Panc1 (cell line): ENCODE results near the gene OSBPL10. TPM values are rescaled to one million over a fixed set of nuclear protein-coding genes. Genes with fewer than 3 reads are reported as not detected.

Source experiments
- ATAC-seq: fragments of 200-7000 bp; cut with Tn5 transposase; 2 replicates; pipeline ENCODE4 v1.9.1; 2020; ENCODE audit warnings: mild to moderate bottlenecking, moderate library complexity
- BruUV-seq: library from RNA; stranded (reverse); fragments of 400-500 nt; replicated peaks from 2 replicates; lab custom pipeline; 2021; lab: Mats Ljungman, UMichigan
- CTCF ChIA-PET: fragments of 300-600 bp; sonication (Branson Sonifier 250); formaldehyde crosslinking; loops from one replicate; lab custom pipeline; 2022; ENCODE audit warnings: antibody characterized with exemption; lab: Charles Lee
- POLR2A ChIA-PET: fragments of 300-600 bp; sonication (Branson Sonifier 250); formaldehyde crosslinking; loops from one replicate; lab custom pipeline; 2022; ENCODE audit warnings: antibody characterized with exemption; lab: Charles Lee
- DNase-seq: peaks from one replicate; pipeline ENCODE4 v3.0.0-alpha.2; 2010; ENCODE audit warnings: low read depth, low spot score
- H3K27ac ChIP-seq: 2 replicates; pipeline ENCODE4 v1.5.1; 2011; ENCODE audit warnings: mild to moderate bottlenecking, low read length, inconsistent platforms
- H3K27me3 ChIP-seq: fragments of 200-500 bp; sonication (Bioruptor generic); 2 replicates; pipeline ENCODE4 v1.6.0; 2014; ENCODE audit warnings: low read length, inconsistent platforms; ENCODE audit not compliant: control insufficient read depth, insufficient read depth
- H3K36me3 ChIP-seq: fragments of 200-500 bp; sonication (Bioruptor generic); 2 replicates; pipeline ENCODE4 v1.5.1; 2014; ENCODE audit warnings: inconsistent platforms, mild to moderate bottlenecking, low read length, moderate library complexity; ENCODE audit not compliant: control insufficient read depth, insufficient read depth
- H3K4me1 ChIP-seq: 2 replicates; pipeline ENCODE4 v1.5.1; 2011; ENCODE audit warnings: inconsistent platforms, mild to moderate bottlenecking, low read length, moderate library complexity; ENCODE audit not compliant: control insufficient read depth, insufficient read depth
- H3K4me3 ChIP-seq, 2 experiments: 2 replicates each; pipeline ENCODE4 v1.5.1; 2011 to 2012; ENCODE audit warnings: low read depth in 2 of 2, low read length in 2 of 2, mild to moderate bottlenecking in 2 of 2, inconsistent platforms in 1 of 2, moderate library complexity in 1 of 2
- H3K9me3 ChIP-seq: fragments of 200-500 bp; sonication (Bioruptor generic); 2 replicates; pipeline ENCODE4 v1.5.1; 2014; ENCODE audit warnings: low read depth, mild to moderate bottlenecking, inconsistent platforms, low read length, moderate library complexity; ENCODE audit not compliant: control insufficient read depth, insufficient read depth
- CTCF ChIP-seq: fragments of 450-650 bp; IDR thresholded peaks from 2 replicates; pipeline ENCODE4 v1.5.1; 2017; ENCODE audit warnings: mild to moderate bottlenecking
- POLR2AphosphoS5 ChIP-seq: IDR thresholded peaks from 2 replicates; pipeline ENCODE4 v1.6.1; 2012; ENCODE audit warnings: mild to moderate bottlenecking, low read depth, low read length, moderate library complexity
- REST ChIP-seq, 2 experiments: IDR thresholded peaks; 2 replicates each; pipeline ENCODE4 v1.6.1; 2011 to 2012; ENCODE audit warnings: low read depth in 2 of 2, control low read depth in 1 of 2, low read length in 1 of 2, mild to moderate bottlenecking in 1 of 2, moderate library complexity in 1 of 2; ENCODE audit not compliant: insufficient read depth in 1 of 2
- SIN3A ChIP-seq: IDR thresholded peaks from 2 replicates; pipeline ENCODE4 v1.6.1; 2012; ENCODE audit warnings: low read depth, mild to moderate bottlenecking, low read length, moderate library complexity, borderline replicate concordance; ENCODE audit not compliant: insufficient read depth
- TCF7L2 ChIP-seq: IDR thresholded peaks from 2 replicates; pipeline ENCODE4 v1.6.1; 2011; ENCODE audit warnings: mild to moderate bottlenecking, low read depth, low read length, inconsistent platforms
- in situ Hi-C: cut with HindIII; loops from 2 replicates; pipeline ENCODE4 v1.10.0; 2016; ENCODE audit warnings: low sequenced_read_pairs, low pct_unique_long_range_greater_than_20kb
- intact Hi-C: fragments of 100-400 bp; cut with micrococcal nuclease; formaldehyde crosslinking; loops from one replicate; pipeline ENCODE4 v1.10.0; 2022; ENCODE audit not compliant: unreplicated experiment
- total RNA-seq: library from RNA; stranded (reverse); gene quantifications from one replicate; pipeline ENCODE4 v1.2.1, GENCODE V29; 2021; ENCODE audit not compliant: unreplicated experiment

The OSBPL10 gene
- total RNA-seq, 1 experiment from 2014 or later = 88.1 TPM

GRCh38 chr3:31921837-31922236 lies 59.2 kb downstream of the OSBPL10 start:
- no peak for ATAC-seq
- peaks cover 36% of the 10 kb centered on the region for H3K4me1 ChIP-seq
- no peak overlapping the region for H3K27ac ChIP-seq
- H3K36me3 ChIP-seq = no peaks in the 10 kb centered on the region
- no peak for TF ChIP-seq REST (IDR thresholded peaks at IDR 0.05; ENCODE audit: insufficient read depth in 1 of 2, low read depth in 2 of 2, low read length in 1 of 2)
- no peak for TF ChIP-seq TCF7L2
- BruUV-seq = no TSS peak
- POLR2A ChIA-PET = no interaction called here
- H3K4me3 ChIP-seq = no peak overlapping the region
- H3K9me3 ChIP-seq = no peaks in the 10 kb centered on the region
- CTCF ChIA-PET = no interaction called here
- H3K27me3 ChIP-seq = no peaks in the 10 kb centered on the region
- in situ Hi-C loops (no loop called here), intact Hi-C loops (no loop called here)
- no peak for DNase-seq

- H3K9me3 ChIP-seq = no peaks in the 10 kb centered on the region
- ATAC-seq (no peak), DNase-seq (no peak)
- intact Hi-C loops (no loop called here), in situ Hi-C loops (no loop called here)
- CTCF ChIA-PET = no interaction called here
- POLR2A ChIA-PET = no interaction called here
- no TSS peak for BruUV-seq
- H3K27ac ChIP-seq = no peak overlapping the region; the same call in 1 of the 2 replicates
- no peaks in the 10 kb centered on the region for H3K27me3 ChIP-seq
- peaks cover 34% of the 10 kb centered on the region for H3K4me1 ChIP-seq
- no peak overlapping the region for H3K4me3 ChIP-seq
- TF ChIP-seq POLR2AphosphoS5 = no peak
- H3K36me3 ChIP-seq = no peaks in the 10 kb centered on the region
These were observed 60.8 kb downstream of the OSBPL10 start for GRCh38 chr3:31920310-31920709.

GRCh38 chr3:31919528-31919927 lies 61.5 kb downstream of the OSBPL10 start:
- in situ Hi-C loops (no loop called here), intact Hi-C loops (no loop called here)
- H3K27ac ChIP-seq = peak overlapping the region; percentile 34; the same call in 1 of the 2 replicates
- TF ChIP-seq SIN3A = no peak
- no peak for TF ChIP-seq REST (IDR thresholded peaks at IDR 0.05; ENCODE audit: insufficient read depth in 1 of 2, low read depth in 2 of 2, low read length in 1 of 2)
- TF ChIP-seq POLR2AphosphoS5 = no peak
- TF ChIP-seq CTCF = no peak
- TF ChIP-seq TCF7L2 = no peak
- ChIA-PET POLR2A (no interaction called here), CTCF (no interaction called here)
- H3K4me3 ChIP-seq = no peak overlapping the region
- ATAC-seq (no peak), DNase-seq (no peak)
- no TSS peak for BruUV-seq
- no peaks in the 10 kb centered on the region for H3K9me3 ChIP-seq
- H3K36me3 ChIP-seq = no peaks in the 10 kb centered on the region
- H3K4me1 ChIP-seq = peaks cover 34% of the 10 kb centered on the region
- no peaks in the 10 kb centered on the region for H3K27me3 ChIP-seq
